GM12878 (cell line): Measurements from ENCODE around the gene CLSTN2.

Source experiments
- CTCF ChIP-seq, 3 experiments: IDR thresholded peaks in 2 of 3; conservative IDR thresholded peaks in 1 of 3; 2 replicates each; pipeline ENCODE4 v1.5.1; 2011; ENCODE audit warnings: low read depth in 3 of 3, low read length in 3 of 3, mild to moderate bottlenecking in 3 of 3, control low read depth in 2 of 3, moderate library complexity in 2 of 3, inconsistent platforms in 1 of 3, mixed read lengths in 1 of 3; ENCODE audit not compliant: control insufficient read depth in 2 of 3, insufficient read depth in 1 of 3; ENCODE audit errors: extremely low read depth in 1 of 3
- ELK1 ChIP-seq: IDR thresholded peaks from 2 replicates; pipeline ENCODE4 v1.6.1; 2012; ENCODE audit warnings: low read depth, low read length, improper control_type of control experiment
- EZH2 ChIP-seq: IDR thresholded peaks from 2 replicates; pipeline ENCODE4 v1.6.1; 2012; ENCODE audit warnings: low read depth, mild to moderate bottlenecking, control low read depth, inconsistent platforms, low read length, borderline replicate concordance; ENCODE audit not compliant: control insufficient read depth
- FOXK2 ChIP-seq: fragments of 450-650 bp; IDR thresholded peaks from 2 replicates; pipeline ENCODE4 v1.6.1; 2017; ENCODE audit warnings: mild to moderate bottlenecking, moderate library complexity
- JUND ChIP-seq: IDR thresholded peaks from 2 replicates; pipeline ENCODE4 v1.6.1; 2012; ENCODE audit warnings: low read depth, mild to moderate bottlenecking, low read length, improper control_type of control experiment, moderate library complexity
- MAX ChIP-seq: IDR thresholded peaks from 2 replicates; pipeline ENCODE4 v1.6.1; 2012; ENCODE audit warnings: low read depth, low read length, improper control_type of control experiment
- POLR2A ChIP-seq: IDR thresholded peaks from 2 replicates; pipeline ENCODE4 v1.6.1; 2011; ENCODE audit warnings: low read depth, mild to moderate bottlenecking, low read length
- PRDM15 ChIP-seq: fragments of 450-650 bp; formaldehyde crosslinking; IDR thresholded peaks from 2 replicates; pipeline ENCODE4 v1.4.0; 2020; ENCODE audit warnings: mild to moderate bottlenecking, moderate library complexity
- RAD21 ChIP-seq: IDR thresholded peaks from 2 replicates; pipeline ENCODE4 v1.6.1; 2011; ENCODE audit warnings: mild to moderate bottlenecking, low read depth, low read length, moderate library complexity; ENCODE audit not compliant: insufficient read depth
- SIX5 ChIP-seq: IDR thresholded peaks from 2 replicates; pipeline ENCODE4 v1.6.1; 2011; ENCODE audit warnings: mild to moderate bottlenecking, low read depth, low read length, moderate library complexity; ENCODE audit not compliant: severe bottlenecking

GRCh38 chr3:140487566-140487965 is 552.6 kb downstream of the CLSTN2 start:
- no peak for TF ChIP-seq CTCF (IDR thresholded peaks at IDR 0.05 in 2 of 3, conservative IDR thresholded peaks at IDR 0.05 in 1 of 3; ENCODE audit: control insufficient read depth in 2 of 3, extremely low read depth in 1 of 3, insufficient read depth in 1 of 3, low read depth in 3 of 3, low read length in 3 of 3)
- no peak for TF ChIP-seq RAD21
- TF ChIP-seq FOXK2: no peak
- no peak for TF ChIP-seq ELK1
- no peak for TF ChIP-seq POLR2A
- TF ChIP-seq EZH2: no peak
- no peak for TF ChIP-seq SIX5
- TF ChIP-seq JUND: no peak
- no peak for TF ChIP-seq PRDM15 (CRISPR knock-in tag)
- no peak for TF ChIP-seq MAX
